ENCODE data around the gene SHCBP1L.

SHCBP1L gene

GRCh38 chr1:182888736-182889531 is 64.0 kb downstream of the SHCBP1L start:
- DNase-seq = no peak

DNA sequence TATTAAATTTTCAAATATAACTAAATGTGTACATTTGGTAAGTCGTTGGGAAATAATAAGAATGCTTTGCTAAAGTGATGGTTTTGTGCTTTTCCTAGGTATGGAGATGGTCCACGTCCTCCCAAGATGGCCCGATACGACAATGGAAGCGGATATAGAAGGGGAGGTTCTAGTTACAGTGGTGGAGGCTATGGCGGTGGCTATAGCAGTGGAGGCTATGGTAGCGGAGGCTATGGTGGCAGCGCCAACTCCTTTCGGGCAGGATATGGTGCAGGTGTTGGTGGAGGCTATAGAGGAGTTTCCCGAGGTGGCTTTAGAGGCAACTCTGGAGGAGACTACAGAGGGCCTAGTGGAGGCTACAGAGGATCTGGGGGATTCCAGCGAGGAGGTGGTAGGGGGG is 66.0 kb downstream of the SHCBP1L start:
- DNase-seq = no peak

GRCh38 chr1:182885591-182885990 is 67.4 kb downstream of the SHCBP1L start:
- DNase-seq = no peak

GRCh38 chr1:182884872-182885271 is 68.1 kb downstream of the SHCBP1L start:
- DNase-seq = no peak

DNA sequence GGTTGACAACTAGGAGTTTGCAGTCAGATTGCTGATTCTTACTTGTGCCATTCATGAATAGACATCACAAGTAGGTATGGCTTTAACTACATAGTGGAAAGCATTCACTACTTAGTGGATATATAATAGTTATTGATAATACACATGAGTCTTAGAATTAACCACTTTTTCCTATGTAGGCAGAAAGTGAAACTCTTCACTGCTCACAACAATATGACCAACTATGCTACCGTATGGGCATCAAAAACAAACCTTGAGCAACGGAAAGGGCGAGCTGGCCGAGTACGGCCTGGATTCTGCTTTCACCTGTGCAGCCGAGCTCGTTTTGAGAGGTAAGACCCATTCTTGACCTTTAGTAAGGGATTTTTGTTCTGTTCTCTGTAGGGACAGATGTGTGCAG is 75.1 kb downstream of the SHCBP1L start:
- no peak for DNase-seq

DNA sequence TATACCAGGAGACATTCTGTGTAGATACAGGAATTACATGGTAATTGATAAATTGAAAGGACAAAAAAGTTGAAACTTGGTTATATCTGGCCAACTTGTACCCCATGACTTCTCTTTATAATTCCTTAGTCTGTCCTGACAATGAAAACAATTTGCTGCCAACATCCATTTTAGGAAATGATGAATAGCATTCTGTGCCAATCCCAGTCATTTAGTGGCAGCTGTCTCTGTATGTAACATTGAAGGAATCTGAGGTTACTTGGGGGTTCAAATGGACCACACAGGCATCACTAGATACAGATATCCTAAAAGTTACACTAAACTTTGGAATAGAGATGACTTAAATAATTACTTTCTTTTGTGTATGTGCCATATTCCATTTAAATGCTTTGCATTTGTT is 75.6 kb downstream of the SHCBP1L start:
- no peak for DNase-seq

- no peak for DNase-seq
Measured at GRCh38 chr1:182875889-182876288, 77.1 kb downstream of the SHCBP1L start.

GRCh38 chr1:182872881-182873280 is 80.1 kb downstream of the SHCBP1L start:
- DNase-seq = no peak

GRCh38 chr1:182869241-182869666 is 83.7 kb downstream of the SHCBP1L start:
- DNase-seq = no peak

DNA sequence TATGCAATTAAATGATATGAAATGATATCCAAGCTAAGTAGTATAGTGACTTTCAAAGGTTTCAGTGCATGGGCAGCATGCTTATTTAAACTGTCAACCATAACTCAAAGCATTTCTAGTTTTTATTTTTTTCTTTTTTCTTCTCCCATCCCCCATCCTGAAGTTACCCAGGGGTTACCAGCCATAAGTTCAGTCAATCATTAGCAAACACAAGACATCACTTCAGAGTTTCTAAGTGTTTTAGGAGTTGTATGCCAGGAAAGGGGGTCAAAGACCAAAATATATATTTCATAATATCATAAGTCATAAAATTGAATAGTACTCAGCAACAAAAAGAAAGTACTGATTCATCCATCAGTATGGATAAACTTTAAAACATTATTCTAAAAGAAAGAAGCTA is 85.1 kb downstream of the SHCBP1L start:
- DNase-seq = no peak

- no peak for DNase-seq
Measured at GRCh38 chr1:182863940-182864339, 89.0 kb downstream of the SHCBP1L start.

DNA sequence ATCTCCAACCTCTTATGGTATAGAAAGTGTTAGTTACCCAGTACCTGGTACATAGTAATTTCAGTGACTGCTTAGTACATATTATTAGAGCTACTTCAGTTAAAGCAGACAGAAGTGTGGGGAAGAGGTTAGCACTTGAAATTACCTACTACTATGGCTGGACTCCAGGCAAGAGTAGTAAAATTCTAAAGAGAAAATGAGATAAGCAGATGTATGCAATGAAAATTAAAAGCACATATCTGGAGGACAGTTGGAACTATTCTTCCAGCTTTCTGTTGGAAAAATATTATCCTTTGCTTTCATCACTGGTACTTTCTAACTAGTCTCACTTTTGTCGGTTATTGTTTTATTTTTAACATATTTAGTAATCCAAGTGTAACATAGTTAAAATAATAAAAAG is 90.1 kb downstream of the SHCBP1L start:
- no peak for DNase-seq

DNA sequence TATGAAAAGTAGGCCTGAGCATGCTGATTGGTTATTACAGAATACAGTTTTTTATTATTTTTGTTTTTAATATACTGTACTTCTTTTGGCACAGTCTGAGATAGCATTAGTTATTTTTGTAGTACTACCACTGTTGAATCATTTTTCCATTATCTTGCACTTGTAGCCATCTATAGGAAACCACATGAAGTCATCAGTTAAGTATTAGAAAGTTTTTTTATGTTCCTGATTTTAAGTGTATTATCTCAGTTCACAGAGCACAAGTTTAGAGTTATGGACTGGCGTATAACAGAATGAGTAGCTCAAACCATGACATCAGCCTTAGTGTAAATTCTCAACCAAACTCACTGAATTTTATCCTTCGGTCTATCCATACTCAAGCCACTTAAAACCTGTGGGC is 91.0 kb downstream of the SHCBP1L start:
- DNase-seq = no peak

DNA sequence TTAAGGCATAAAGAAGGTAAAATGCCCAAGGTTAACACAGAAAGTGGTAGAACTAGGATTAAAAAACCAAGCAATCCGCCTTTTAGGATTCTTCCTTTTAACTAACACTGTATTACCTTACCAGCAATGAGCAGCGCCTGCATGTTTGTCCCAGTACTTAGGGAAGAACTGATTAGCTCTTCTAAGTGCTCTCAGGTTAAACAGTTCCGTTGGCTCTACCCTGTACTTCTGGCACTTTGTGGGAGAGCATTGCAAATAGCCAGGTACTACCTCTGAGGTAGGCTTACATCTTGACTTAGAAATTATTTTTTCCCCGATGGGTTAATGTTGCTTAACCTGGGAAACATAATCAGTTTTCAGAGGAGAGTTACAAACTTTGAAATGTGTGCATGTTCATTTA is 92.3 kb downstream of the SHCBP1L start:
- no peak for DNase-seq

- DNase-seq = no peak
Measured at GRCh38 chr1:182857212-182857611, 95.8 kb downstream of the SHCBP1L start.

DNA sequence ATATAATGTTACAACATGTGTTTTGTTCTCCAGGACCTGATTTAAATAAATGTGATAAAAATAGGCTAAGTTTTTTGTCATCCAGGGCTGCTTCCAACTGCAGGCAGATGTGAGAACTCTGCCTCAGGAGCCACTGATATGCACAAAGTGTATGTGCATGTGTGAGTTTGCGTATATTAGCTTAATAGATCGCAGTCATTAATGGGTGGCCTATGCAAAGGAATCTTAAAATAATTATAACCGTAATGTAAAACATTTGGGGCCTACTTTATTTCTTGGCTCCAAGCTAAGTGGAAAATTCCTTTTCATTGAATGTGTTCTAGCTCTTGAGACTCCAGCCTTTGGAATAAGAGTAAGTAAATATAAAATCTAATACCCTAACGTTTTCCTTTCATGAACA is 97.1 kb downstream of the SHCBP1L start:
- DNase-seq = no peak

GRCh38 chr1:182851825-182852224 is 101.1 kb downstream of the SHCBP1L start:
- DNase-seq = no peak

DNA sequence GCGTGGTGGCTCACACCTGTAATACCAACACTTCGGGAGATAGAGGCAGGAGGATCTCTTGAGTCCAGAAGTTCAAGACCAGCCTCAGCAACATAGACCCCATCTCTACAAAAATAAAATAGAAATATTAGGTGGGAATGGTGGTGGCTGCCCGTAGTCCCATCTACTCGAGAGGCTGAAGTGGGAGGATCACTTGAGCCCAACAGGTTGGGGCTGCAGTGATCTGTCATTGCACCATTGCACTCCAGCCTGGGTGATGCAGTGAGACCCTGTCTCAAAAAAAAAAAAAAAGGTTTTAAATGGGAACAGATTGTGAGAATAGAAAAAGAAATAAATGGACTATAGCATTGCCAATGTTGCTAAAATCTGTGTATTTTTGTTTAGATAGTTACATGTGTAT is 102.6 kb downstream of the SHCBP1L start:
- DNase-seq = no peak
